GM19351 (cell line): Measurements from ENCODE around the gene FARSA.
"Not testable (repeated sequence)": the region's sequence is repeated elsewhere in the genome, so short reads cannot be mapped to it uniquely, and the experiment has no call there.

Experiments used
- ATAC-seq: cut with Tn5 transposase; IDR thresholded peaks from one replicate; pipeline ENCODE4 v1.9.1; 2021; ENCODE audit warnings: mild to moderate bottlenecking, moderate library complexity; ENCODE audit not compliant: unreplicated experiment

FARSA gene

GRCh38 chr19:12891553-12892021 is 41.9 kb downstream of the FARSA start:
- ATAC-seq, result no peak

GRCh38 chr19:12890787-12891552 is 42.5 kb downstream of the FARSA start, which contains the start of gene GCDH:
Gene GCDH, plus strand, starts transcription at chr19:12891160. Its CDS starts 145 bp downstream, at chr19:12891305.
- ATAC-seq, result peak; percentile 95

- not testable (repeated sequence) for ATAC-seq
Measured at GRCh38 chr19:12890299-12890786, 43.2 kb downstream of the FARSA start.

- no peak for ATAC-seq
Measured at GRCh38 chr19:12888006-12888603, 45.4 kb downstream of the FARSA start.

- no peak for ATAC-seq
Measured at GRCh38 chr19:12886969-12887747, 46.4 kb downstream of the FARSA start, which contains the start of gene KLF1. Gene KLF1, minus strand, starts transcription at chr19:12887201. Its CDS starts 61 bp downstream, at chr19:12887140.

- no peak for ATAC-seq
Measured at GRCh38 chr19:12886651-12886968, 46.9 kb downstream of the FARSA start.

GRCh38 chr19:12885749-12886650 is 47.5 kb downstream of the FARSA start:
- no peak for ATAC-seq

- ATAC-seq, result peak; percentile 43
Measured at GRCh38 chr19:12884926-12885748, 48.4 kb downstream of the FARSA start.

- no peak for ATAC-seq
Measured at GRCh38 chr19:12884627-12884925, 48.9 kb downstream of the FARSA start.

- no peak for ATAC-seq
Measured at GRCh38 chr19:12884202-12884601, 49.3 kb downstream of the FARSA start.

GRCh38 chr19:12882589-12882988 is 50.9 kb downstream of the FARSA start:
- no peak for ATAC-seq

- ATAC-seq, result peak; percentile 75
Measured at GRCh38 chr19:12881172-12881808, 52.2 kb downstream of the FARSA start, which contains the start of gene DNASE2. Gene DNASE2, minus strand, starts transcription at chr19:12881449. Its CDS starts 74 bp downstream, at chr19:12881375.

- ATAC-seq, result no peak
Measured at GRCh38 chr19:12880551-12881171, 52.9 kb downstream of the FARSA start.

- no peak for ATAC-seq
Measured at GRCh38 chr19:12875086-12875485, 58.4 kb downstream of the FARSA start.

- no peak for ATAC-seq
Measured at GRCh38 chr19:12873891-12874745, 59.4 kb downstream of the FARSA start.

- ATAC-seq, result no peak
Measured at GRCh38 chr19:12872941-12873890, 60.3 kb downstream of the FARSA start.
